NCI-H2196 treated with DMSO at 0.1 percent for 48 hours (cell line): Measurements from ENCODE around the gene GASK1A.

Experiments used
- DNase-seq: peaks from one replicate; lab custom pipeline; 2025; ENCODE audit not compliant: unreplicated experiment; lab: John Stamatoyannopoulos, UW

GASK1A gene

DNA sequence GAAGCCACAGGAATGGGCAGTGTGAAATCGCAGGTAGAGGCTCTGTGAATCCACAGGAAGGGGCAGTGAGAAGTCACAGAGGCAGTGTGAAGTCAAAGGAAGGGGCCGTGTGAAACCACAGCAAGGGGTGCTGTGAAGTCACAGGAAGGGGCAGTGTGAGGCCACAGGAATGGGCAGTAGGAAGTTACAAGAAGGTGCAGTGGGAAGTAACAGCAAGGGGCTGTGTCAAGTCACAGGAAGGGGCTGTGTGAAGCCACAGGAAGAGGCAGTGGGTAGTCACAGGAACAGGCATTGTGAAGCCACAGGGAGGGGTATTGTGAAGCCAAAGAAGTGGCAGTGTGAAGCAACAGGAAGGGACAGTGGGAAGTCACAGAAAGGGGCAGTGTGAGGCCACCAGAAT, 34.1 kb downstream of the GASK1A start:
- no peak for DNase-seq

DNA sequence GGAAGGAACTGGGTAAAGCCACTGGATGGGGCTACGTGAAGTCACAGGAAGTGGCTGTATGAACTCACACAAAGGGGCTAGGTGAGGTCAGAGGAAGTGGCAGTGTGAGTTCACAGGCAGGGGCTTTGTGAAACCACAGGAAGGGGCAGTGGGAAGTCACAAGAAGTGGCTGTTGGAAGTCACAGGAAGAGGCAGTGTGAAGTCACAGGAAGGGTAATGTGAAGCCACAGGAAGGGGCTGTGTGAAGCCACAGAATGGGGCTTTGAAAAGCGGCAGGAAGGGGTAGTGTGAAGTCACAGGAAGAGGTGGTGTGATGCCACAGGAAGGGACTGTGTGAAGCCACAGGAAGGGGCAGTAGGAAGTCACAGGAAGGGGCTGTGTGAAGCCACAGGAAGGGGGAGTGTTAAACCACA, 34.6 kb downstream of the GASK1A start:
- DNase-seq = no peak

DNA sequence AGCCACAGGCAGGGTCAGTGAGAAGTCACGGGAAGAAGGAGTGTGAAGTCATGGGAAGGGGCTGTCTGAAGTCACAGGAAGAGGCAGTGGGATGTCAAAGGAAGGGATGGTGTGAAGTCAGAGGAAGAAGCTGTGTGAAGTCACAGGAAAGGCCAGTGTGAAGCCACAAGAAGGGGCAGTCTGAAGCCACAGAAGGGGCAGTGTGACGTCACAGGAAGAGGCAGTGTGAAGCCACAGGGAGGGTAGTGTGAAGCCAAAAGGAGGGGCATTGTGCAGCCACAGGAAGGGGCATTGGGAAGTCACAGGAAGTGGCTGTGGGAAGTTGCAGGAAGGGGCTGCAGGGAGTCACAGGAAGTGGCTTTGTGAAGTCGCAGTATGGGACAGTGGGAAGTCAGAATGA, 35.1 kb downstream of the GASK1A start:
- no peak for DNase-seq

DNA sequence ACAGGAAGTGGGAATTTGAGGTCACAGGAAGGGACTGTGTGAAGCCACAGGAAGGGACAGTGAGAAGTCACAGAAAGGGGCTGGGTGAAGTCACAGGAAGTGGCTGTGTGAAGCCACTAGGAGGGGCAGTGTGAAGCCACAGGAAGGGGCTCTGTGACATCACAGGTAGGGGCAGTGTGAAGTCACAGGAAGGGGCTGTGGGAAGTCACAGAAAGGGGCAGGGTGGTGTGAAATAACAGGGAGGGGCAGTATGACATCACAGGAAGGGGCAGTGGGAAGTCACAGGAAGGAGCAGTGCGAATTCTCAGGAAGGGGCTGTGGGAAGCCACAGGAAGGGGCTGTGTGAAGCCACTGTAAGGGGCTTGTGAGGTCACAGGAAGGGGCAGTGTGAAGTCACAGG, 35.8 kb downstream of the GASK1A start:
- no peak for DNase-seq

DNA sequence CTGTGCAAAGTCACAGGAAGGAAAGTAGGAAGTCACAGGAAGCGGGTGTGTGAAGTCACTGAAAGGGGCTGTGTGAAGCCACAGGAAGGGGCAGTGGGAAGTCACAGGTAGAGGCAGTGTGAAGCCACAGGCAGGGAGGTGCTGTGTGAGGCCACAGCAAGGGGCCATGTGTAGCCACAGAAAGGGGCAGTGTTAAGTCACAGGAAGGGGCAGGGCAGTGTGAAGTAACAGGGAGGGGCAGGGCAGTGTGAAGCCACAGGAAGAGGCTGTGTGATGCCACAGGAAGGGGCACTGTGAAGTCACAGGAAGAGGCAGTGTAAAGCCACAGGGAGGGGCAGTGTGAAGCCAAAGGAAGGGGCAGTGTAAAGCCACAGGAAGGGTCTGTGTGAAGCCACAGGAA, 36.5 kb downstream of the GASK1A start:
- no peak for DNase-seq

DNA sequence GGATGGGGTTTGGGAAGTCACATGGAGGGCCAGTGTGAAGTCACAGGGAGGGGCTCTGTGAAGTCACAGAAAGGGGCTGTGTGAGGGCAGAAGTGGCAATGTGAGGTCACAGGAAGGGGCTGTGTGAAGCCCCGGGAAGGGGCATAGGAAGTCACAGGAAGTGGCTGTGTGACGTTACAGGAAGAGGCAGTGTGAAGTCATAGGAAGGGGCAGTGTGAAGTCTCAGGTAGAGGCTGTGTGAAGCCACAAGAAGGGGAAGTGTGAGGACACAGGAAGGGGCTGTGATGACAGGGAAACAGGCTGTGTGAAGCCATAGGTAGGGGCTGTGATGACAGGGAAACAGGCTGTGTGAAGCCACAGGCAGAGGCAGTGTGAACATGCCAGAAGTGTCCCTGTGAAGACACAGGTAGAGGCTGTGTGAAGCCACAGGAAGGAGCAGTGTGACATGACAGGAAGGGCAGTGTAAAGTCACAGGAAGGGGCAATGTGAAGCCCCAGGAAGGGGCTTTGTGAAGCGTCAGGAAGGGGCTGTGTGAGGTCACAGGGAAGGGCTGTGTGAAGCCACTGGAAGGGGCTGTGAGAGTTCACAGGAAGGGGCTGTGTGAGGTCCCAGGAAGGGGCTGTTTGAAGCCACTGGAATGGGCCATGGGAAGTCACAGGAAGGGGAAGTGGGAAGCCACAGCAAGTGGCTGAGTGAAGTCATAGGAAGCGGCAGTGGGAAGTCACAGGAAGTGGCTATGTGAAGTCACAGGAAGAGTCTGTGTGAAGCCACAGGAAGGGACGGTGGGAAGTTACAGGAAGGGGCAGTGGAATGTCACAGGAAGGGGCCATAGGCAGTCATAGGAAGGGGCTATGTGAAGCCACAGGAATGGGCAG, 37.1 kb downstream of the GASK1A start:
- DNase-seq = no peak

DNA sequence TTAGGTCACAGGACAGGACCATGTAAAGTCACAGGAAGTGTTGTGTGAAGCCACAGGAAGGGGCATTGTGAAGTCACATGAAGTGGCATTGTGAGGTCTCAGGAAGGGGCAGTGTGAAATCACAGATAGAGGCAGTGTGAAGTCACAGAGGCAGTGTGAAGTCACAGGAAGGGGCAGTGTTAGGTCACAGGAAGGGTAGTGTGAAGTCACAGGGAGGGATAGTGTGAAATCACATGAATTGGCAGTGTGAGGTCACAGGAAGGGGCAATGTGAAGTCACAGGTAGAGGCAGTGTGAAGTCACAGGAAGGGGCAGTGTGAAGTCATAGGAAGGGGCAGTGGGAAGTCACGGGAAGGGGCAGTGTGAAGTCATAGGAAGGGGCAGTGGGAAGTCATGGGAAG, 37.9 kb downstream of the GASK1A start:
- DNase-seq = no peak

DNA sequence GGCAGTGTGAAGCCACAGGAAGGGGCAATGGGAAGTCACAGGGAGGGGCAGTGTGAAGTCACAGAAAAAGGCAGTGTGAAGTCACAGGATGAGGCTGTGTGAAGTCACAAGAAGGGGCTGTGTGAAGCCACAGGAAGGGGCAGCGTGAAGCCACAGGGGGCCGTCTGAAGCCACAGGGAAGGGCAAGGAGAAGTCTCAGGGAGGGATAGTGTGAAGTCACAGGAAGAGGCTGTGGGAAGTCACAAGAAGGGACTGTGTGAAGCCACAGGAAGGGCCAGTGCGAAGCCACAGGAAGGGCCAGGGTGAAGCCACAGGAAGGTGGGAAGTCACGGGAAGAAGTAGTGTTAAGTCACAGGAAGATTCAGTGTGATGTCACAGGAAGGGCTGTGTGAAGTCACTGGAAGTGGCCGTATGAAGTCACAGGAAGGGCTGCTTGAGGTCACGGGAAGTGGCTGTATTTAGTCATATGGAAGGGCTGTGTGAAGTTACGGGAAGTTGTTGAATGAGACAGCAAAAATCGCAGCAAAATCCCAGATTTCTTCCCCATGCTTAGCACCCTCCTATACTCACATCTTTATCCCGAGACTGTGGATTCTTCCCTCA, 38.6 kb downstream of the GASK1A start:
- DNase-seq = no peak

DNA sequence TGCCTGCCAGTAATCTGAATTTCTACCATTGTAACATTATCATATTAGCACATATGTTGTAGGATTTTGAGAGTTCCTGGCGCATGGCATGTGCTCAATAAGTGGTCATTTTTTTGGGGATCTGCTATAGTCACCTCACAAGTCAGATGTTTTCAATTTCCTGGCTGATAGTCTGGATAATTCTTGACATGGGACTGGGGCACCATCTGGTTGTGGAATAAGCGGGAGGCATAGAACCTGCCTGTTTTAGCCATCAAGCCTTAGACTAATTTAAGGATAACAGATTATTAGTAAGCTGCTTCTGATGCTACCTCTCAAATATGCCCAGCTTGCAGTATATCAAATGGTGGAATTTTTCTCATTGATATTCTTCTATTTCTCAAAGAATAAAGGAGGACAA, 39.1 kb downstream of the GASK1A start:
- DNase-seq = no peak

DNA sequence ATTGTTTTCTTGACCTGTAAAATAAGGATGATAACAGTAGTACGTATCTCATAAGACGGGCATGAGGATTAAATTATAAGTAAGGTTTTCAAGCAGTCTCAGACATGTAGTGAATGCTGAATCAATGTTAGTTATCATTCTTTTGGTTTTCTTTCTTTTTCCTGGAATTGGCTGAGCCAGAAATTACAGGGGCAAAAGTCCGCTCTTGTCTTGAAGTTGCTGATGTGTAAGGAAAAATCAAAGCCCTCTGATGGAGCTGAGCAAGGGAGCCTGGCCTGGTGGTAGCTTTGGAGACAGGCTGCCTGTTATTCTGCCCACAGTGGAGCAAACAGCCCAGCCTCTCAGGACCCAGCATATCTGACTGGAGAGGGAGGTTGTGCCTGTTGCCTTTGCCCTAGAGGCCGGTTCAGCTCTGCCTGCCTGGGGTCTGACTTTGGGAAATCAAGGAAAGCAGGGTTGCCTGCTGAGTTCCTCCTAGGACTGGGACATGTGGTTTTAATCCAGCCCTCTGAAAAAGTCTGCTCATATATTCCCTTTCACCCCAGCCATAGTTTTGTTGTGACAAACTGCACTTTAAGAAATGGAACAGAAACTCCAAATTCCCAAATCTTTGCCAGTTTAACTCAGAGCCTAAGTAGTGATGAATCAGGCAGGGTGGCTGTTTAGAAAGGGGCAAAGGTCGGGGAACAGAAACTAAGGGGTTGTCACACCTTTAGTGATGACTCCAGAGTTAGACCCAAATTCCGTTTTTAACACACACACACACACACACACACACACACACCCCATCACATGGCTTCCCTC, 40.1 kb downstream of the GASK1A start:
- DNase-seq = no peak

DNA sequence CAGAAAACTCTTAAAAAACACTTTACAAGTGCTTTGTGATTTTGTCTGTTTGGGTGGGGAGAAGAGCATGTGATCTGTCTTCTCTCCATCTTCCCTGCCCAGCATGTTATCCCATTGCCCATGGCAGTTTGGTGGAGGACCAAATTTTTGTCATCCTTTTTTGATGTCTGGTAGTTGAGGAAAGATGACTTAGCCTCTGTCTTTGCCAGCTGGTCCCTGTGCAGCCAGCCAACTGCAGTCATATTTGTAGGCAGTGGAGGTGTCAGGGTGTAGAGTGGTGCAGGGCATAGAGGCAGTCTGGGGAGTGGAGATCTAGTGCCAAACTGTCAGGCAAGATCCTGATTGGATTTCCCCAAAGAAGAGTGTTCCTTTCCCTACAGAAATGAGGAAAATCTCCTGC, 40.7 kb downstream of the GASK1A start:
- DNase-seq = no peak

DNA sequence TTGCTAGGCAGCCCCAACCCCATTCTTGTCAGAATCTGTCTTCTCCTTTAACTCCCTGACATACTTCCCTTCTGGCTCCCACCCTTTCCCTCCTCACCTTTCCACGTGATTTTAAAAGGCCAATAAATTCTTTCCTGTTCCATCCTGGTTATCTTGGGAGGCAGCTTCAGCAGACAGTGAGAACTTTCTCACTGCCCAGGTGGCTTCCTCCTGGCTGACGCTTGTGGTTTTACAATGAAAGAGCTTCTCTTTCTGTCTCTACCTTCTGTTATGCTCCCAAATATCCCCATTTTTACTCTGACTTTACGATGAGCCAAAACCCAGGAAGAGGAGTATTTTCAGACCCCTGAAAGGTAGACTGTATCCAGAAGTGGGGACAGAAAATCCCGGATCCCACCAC, 42.1 kb downstream of the GASK1A start:
- DNase-seq = no peak

DNA sequence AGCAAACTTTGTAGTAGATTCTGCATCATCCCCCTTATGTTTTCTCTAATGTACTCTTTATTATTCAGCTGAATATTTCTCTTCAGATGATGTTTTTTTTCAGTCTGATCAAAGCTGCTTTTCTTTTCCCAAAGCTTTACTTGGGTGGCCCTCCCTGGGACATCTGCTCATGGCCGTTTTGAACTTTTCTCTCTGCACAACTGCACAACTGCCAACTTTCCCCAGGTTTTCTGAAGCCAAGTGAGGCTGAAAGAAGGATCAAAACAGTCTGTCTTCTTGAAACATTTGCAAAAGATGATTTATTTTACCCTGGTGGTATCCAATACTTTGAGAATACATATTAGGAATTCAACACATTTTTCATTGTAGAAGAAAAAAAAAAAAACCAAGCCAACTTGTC, 43.0 kb downstream of the GASK1A start:
- no peak for DNase-seq

DNA sequence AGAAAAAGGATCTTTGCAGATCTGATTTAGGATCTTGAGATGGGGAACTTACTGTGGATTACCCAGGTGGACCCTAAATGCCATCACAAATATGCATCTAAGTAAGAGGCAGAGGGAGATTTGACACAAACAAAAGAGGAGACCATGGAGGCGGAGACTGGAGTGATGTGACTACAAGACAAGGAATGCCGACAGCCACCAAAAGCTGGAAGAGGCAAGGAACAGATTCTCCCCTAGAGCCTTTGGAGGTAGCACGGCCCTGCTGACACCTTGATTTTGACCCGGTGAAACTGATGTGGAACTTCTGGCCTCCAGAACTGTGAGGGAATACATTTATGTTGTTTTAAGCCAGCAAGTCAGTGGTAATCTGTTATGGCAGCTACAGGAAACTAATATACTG, 44.0 kb downstream of the GASK1A start:
- DNase-seq = no peak

DNA sequence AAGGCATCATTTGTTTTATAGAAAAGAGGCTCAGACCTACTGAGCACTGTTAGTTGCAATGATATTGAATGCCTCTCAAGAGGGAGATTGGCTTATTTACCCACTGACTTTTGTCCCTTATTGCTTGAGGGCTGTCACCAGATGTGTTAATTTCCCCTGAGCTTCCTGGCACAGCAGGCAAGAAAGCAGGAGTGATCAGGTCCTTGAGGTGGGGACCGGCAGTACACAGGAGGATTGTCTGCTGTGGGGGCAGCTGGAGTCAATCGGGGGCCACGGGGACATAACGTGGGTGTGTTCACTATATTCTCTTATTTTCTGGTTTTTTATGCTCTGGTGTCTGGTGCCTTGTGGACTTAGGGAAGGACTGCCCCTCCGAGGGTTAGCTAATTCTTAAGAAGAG, 44.6 kb downstream of the GASK1A start:
- no peak for DNase-seq

DNA sequence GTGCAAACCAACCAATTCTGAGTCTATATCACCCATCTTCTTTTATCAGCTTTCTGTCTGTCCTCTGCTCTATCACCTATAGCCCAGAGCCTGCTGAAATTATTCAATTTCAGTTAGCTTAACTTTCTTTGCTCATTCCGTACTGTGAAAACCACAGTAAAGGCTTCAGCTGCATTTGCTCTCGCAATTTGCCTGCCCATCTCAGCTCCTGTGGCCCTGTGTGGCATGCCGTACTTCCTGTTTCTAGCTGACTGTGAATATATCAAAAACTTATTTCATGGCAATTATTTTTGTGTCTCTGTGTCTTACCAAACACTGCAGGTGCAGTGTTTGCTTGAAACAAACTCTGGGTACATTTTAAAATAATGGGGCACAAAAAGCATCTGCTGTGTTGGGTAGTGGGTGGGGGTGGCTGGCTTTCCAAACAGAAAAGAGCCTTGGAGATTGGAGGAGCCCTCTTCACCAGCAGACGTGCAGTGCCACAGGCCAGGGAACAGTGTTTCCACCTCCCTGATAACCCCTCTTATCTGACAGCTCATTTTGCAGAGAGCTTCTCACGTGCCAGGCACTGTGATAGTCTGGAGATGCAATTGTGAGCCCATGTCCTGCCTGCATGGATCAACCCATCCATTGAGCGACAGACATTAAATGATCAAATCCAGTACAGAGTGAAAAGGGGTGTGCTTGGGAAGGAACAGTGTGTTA, 45.2 kb downstream of the GASK1A start:
- DNase-seq = no peak

DNA sequence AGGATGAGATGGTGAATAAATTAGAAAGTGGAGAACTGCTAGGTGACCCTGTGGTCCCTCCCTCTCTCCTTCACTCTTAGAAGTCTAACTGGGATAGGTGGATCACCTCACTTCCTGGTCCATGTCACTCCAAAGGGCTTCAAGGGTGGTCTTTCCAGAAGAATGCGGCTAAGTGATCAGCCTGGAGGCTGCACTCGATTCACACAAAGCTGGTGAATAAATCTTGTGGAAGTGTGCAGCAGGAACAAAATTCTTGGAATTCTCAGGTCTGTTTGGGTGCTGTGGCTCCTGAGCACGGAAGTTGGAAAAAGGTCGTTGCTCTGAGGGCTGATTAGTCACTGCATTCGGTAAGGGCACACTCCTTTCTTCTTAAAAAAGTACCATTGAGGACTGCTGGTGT, 46.3 kb downstream of the GASK1A start:
- no peak for DNase-seq

DNA sequence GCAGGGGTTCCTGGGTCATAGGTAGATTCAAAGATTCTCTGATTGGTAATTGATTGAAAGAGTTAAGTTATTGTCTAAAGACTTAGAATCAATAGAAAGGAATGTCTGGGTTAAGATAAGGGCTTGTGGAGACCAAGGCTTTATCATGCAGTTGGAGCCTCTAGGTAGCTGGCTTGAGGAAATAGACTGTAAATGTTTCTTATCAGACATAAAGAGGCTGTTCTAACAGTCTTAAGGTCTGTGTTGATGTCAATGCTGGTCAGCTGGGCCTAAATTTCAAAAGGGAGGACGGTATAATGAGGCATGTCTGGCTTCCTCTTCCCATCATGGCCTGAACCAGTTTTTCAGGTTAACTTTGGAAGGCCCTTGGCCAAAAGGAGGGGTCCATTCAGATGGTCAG, 48.9 kb downstream of the GASK1A start:
- no peak for DNase-seq

DNA sequence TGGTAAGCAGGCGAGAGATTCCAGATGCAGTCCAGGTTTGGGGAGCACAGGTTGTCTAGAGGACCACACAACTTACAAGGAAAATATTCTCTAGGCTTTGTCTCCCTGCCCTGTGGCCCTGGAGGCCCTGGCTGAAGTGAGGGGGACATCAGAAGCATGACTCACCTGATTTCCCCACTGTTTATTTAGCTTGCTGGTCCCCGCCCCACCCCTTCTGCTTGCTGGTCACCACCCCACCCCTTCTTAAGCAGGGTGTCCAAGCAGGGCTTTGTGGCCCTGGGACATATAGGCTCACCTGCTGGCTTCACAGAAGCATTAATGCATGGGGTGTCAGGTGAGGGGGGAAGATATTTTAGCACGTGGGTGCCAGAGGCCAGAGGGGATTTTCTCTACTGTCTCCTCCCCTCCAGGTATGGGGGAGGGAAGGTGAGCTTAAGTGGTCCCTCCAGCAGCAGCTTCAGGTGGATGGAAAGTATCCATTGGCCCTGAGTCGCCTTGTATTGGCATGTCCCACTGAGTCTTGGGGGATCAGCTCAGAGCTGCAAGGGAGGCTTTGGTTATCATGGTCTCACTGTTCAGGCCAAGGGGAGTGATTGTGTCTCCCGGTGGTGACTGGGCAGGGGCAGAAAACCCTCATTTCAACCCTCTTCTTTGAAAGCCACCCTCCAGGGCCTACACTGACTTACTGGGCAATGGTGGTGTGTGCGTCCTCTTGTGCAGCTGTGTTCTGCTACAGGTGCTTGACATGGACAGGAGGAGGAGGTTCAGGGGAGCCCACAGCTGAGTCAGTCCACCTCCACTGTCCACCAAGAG, 49.8 kb downstream of the GASK1A start:
- DNase-seq = no peak

DNA sequence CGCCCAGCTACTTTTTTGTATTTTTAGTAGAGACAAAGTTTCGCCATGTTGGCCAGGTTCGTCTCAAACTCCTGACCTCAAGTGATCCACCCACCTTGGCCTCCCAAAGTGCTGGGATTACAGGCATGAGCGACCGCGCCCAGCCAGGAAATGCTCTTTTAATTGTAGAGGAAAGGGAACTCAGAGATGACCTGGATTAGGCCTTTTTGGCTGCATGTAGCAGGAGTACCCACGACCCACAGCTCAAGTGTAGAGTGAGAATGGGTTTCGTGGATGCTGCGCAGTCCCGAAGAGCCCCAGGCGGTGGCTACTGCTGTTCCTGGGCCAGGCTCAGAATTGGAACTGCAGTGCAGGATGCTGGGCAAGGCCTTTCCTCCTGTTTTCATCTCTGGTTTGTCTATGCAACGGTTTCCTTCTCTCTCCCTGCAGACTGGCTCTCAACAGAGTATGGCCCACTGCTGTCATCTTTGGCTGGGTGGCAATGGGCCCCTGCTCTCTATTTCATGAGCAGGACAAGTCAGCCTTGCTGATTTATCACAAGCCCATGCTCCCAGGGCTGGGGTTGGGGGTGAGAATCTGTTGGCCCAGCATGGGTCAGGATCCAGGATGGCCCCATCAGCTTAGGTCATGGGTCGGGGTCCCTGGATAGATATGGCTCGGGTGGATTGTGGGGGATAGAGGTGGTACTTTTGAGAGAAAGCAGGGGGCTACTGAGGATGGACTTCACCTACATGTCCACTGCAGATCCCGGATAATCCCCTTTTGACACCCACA, 51.2 kb downstream of the GASK1A start:
- DNase-seq = no peak
